Common myeloid progenitor, CD34-positive (primary cell): ENCODE measurements around the gene CDK16.

Source experiments
- CTCF ChIA-PET: fragments of 350-600 bp; sonication (Branson Sonifier 250); formaldehyde crosslinking; loops from one replicate; lab custom pipeline; 2021; ENCODE audit warnings: antibody characterized with exemption; lab: Charles Lee
- POLR2A ChIA-PET: fragments of 350-600 bp; sonication (Branson Sonifier 250); formaldehyde crosslinking; loops from one replicate; lab custom pipeline; 2021; ENCODE audit warnings: antibody characterized with exemption; lab: Charles Lee
- DNase-seq, 3 donors: peaks; one replicate each; pipeline versions ENCODE4 v3.0.0 to v3.0.0-alpha.2; 2013
- H3K27ac ChIP-seq, 2 experiments: 1 replicate in 1 of 2; 2 replicates in 1 of 2; pipeline ENCODE4 v1.7.0; 2013; ENCODE audit warnings: inconsistent platforms in 2 of 2, low read length in 2 of 2, mild to moderate bottlenecking in 2 of 2, low read depth in 1 of 2, moderate library complexity in 1 of 2; ENCODE audit not compliant: severe bottlenecking in 2 of 2, insufficient read depth in 1 of 2, poor library complexity in 1 of 2
- H3K27me3 ChIP-seq, 5 experiments: replicated peaks in 2 of 5; 1 replicate in 3 of 5; 2 replicates in 2 of 5; pipeline versions ENCODE4 v1.6.1 to v1.7.0; 2013; ENCODE audit warnings: low read length in 4 of 5, mild to moderate bottlenecking in 2 of 5, moderate library complexity in 2 of 5, inconsistent platforms in 1 of 5; ENCODE audit not compliant: insufficient read depth in 5 of 5, control insufficient read depth in 4 of 5
- H3K36me3 ChIP-seq, 4 experiments: 1 replicate in 2 of 4; 2 replicates in 2 of 4; pipeline versions ENCODE4 v1.6.1 to v1.7.0; 2013; ENCODE audit warnings: low read length in 3 of 4, control low read depth in 1 of 4, mild to moderate bottlenecking in 1 of 4; ENCODE audit not compliant: control insufficient read depth in 4 of 4, insufficient read depth in 4 of 4
- H3K4me1 ChIP-seq, 4 experiments: 1 replicate in 3 of 4; 2 replicates in 1 of 4; pipeline versions ENCODE4 v1.6.1 to v1.7.1; 2013; ENCODE audit warnings: low read length in 3 of 4, mild to moderate bottlenecking in 3 of 4, control low read depth in 1 of 4, inconsistent platforms in 1 of 4, moderate library complexity in 1 of 4; ENCODE audit not compliant: control insufficient read depth in 4 of 4, insufficient read depth in 4 of 4; ENCODE audit errors: control extremely low read depth in 1 of 4
- H3K4me3 ChIP-seq, 7 experiments: 1 replicate in 4 of 7; 2 replicates in 3 of 7; pipeline versions ENCODE4 v1.5.1 to v1.7.0; 2013; ENCODE audit warnings: mild to moderate bottlenecking in 7 of 7, low read length in 6 of 7, moderate library complexity in 6 of 7, inconsistent platforms in 2 of 7, low read depth in 2 of 7, control low read depth in 1 of 7; ENCODE audit not compliant: insufficient read depth in 4 of 7, control insufficient read depth in 1 of 7; ENCODE audit errors: extremely low read depth in 1 of 7
- H3K9me3 ChIP-seq, 5 experiments: 1 replicate in 4 of 5; 2 replicates in 1 of 5; pipeline versions ENCODE4 v1.6.1 to v1.7.1; 2013; ENCODE audit warnings: low read length in 4 of 5, mild to moderate bottlenecking in 2 of 5, inconsistent platforms in 1 of 5, low read depth in 1 of 5, moderate library complexity in 1 of 5; ENCODE audit not compliant: control insufficient read depth in 4 of 5, insufficient read depth in 2 of 5; ENCODE audit errors: control extremely low read depth in 1 of 5
- WGBS: methylation state at CpG from one replicate; pipeline ENCODE4 v1.1.5; 2013; ENCODE audit not compliant: insufficient coverage; 5-methylcytosine and 5-hydroxymethylcytosine counted together

The CDK16 gene

DNA sequence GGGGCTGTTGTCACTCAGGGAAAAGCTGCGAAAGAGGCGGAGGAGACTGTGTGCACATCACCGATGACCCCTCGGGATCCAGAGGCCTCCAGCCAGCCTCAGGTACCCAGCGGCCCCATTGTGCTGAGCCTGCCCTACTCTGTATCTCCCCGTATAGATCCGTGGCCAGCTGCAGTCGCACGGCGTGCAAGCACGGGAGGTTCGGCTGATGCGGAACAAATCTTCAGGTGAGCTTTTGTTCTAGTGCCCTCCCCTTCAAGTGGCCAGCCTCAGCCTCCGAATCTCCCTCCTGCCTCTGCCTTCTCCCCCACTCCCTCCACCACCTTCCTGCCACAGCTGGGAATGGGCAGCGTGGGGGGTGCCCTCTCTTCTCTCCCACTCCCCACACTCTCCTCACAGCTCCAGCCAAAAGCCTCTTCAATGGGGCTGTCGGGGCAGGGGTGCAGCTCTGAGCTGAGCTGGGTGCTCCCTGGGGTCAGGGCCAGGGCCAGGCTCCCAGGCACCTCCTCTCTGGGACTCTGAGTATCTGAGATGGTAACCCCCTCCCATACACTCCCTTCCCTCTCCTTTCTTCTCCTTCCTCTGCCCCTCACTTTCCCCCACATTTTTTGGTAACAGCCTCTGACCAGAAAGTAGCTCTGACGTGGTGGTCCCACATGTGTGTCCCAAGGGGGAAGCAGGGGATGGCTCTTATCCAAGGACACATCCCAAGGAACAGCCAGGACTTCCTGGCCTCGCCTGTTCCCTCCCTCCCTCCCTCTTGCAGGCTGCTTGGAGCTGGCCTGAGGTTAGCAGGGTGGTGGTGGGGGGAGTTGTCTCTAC lies 45.3 kb upstream of the CDK16 start:
- no peaks in the 10 kb centered on the region for H3K4me1 ChIP-seq
- no peak for DNase-seq
- peaks cover 4 to 81% (median 49%) of the 10 kb centered on the region in 4 experiments for H3K36me3 ChIP-seq
- 86% methylated on average over 15 of the region's 18 CpGs for WGBS
- no peak overlapping the region for H3K4me3 ChIP-seq
- ChIA-PET CTCF (no interaction called here), POLR2A (no interaction called here)
- H3K27me3 ChIP-seq = peaks cover 0 to 83% (median 0%) of the 10 kb centered on the region in 5 experiments
- H3K9me3 ChIP-seq = no peaks in the 10 kb centered on the region
- H3K27ac ChIP-seq = no peak overlapping the region

- H3K9me3 ChIP-seq = no peaks in the 10 kb centered on the region
- H3K27me3 ChIP-seq = peaks cover 0 to 88% (median 0%) of the 10 kb centered on the region in 5 experiments
- no peak overlapping the region for H3K27ac ChIP-seq
- peaks cover 4 to 89% (median 52%) of the 10 kb centered on the region in 4 experiments for H3K36me3 ChIP-seq
- H3K4me1 ChIP-seq = no peaks in the 10 kb centered on the region
- DNase-seq = no peak
- H3K4me3 ChIP-seq = no peak overlapping the region
- POLR2A ChIA-PET = no interaction called here
- 91% methylated on average over 12 of the region's 12 CpGs for WGBS
- CTCF ChIA-PET = no interaction called here
Observed at GRCh38 chrX:47174376-47174775, 44.1 kb upstream of the CDK16 start.

- WGBS = 85% methylated on average over 19 of the region's 23 CpGs
- Histone ChIP-seq H3K4me3 (no peak overlapping the region), H3K36me3 (peaks cover 4 to 88% (median 51%) of the 10 kb centered on the region in 4 experiments)
Observed at GRCh38 chrX:47174846-47175587, 43.5 kb upstream of the CDK16 start.

DNA sequence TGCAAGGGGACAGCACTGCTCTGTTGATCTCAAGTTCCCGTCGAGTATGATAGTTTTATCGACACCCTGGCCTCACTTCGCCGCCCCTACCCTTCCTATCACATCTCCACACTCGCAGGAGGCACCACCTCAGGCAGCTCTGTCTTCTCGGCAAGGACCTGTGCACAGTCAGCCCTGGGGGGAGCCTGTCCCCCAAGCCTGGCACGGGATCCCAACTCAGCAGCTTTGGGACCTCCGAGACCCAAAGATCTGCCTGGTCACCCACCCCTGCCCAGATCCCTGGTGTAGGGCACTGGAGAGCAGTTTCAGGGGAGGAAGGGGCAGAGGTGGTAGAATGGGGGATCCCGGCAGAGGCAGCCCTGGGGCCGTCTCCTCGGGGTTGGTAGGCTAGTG lies 42.9 kb upstream of the CDK16 start:
- ChIA-PET POLR2A (interaction anchor here (0.6 kb wide), 1 partner anchor 181 kb away, joined by 4 read pairs; no protein-coding TSS in a partner anchor), CTCF (interaction anchor here (0.6 to 1.7 kb wide), 2 partner anchors 17 to 112 kb away, joined by 3 to 4 read pairs; no protein-coding TSS in a partner anchor)
- H3K4me3 ChIP-seq = no peak overlapping the region
- DNase-seq = no peak
- H3K27ac ChIP-seq = no peak overlapping the region
- H3K9me3 ChIP-seq = no peaks in the 10 kb centered on the region
- no peaks in the 10 kb centered on the region for H3K4me1 ChIP-seq
- WGBS = 91% methylated on average over 8 of the region's 12 CpGs
- peaks cover 4 to 88% (median 50%) of the 10 kb centered on the region in 4 experiments for H3K36me3 ChIP-seq
- peaks cover 0 to 92% (median 0%) of the 10 kb centered on the region in 5 experiments for H3K27me3 ChIP-seq

More at GRCh38 chrX:47174846-47175587, 43.5 kb upstream of the CDK16 start:
- Histone ChIP-seq H3K4me1 (no peaks in the 10 kb centered on the region), H3K9me3 (no peaks in the 10 kb centered on the region), H3K27ac (no peak overlapping the region), H3K27me3 (peaks cover 0 to 91% (median 0%) of the 10 kb centered on the region in 5 experiments)
- ChIA-PET POLR2A (interaction anchor here (0.6 kb wide), 1 partner anchor 182 kb away, joined by 4 read pairs; no protein-coding TSS in a partner anchor), CTCF (interaction anchor here (0.6 kb wide), 1 partner anchor 111 kb away, joined by 4 read pairs; no protein-coding TSS in a partner anchor)
- DNase-seq = no peak

DNA sequence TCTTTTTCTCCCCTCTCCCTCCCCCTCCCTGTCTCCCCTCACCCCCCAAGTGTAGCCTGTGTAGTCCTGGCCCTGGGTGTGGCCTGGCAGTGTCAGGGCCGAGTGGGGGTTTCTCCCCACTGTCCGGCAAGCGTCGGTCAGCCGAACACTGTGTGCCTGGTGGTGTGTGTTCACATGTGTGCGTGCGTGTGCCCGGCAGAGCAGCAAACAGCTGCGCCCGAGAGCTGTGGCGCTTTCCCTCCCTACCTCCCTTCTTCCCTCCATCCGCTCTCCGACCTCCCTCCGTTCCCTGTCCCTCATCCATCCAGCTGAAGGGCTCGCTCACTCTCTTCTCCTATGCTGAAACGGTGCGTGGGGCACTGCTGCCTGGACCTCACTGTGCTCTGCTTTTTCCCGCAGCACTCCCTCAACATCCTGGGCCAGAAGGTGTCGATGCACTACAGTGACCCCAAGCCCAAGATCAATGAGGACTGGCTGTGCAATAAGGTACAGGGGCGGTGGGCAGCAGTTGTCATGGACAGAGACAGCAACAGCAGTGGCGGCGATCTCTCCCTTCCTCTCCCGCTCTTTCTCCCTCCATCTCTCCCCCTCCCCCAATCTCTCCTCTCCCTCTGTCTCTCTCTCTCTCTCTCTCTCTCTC lies 42.3 kb upstream of the CDK16 start:
- Histone ChIP-seq H3K4me3 (no peak overlapping the region), H3K9me3 (no peaks in the 10 kb centered on the region), H3K27ac (no peak overlapping the region), H3K4me1 (no peaks in the 10 kb centered on the region), H3K36me3 (peaks cover 4 to 88% (median 51%) of the 10 kb centered on the region in 4 experiments), H3K27me3 (peaks cover 0 to 86% (median 0%) of the 10 kb centered on the region in 5 experiments)
- CTCF ChIA-PET = interaction anchor here (1.7 kb wide), 1 partner anchor 18 kb away, joined by 3 read pairs; no protein-coding TSS in a partner anchor
- 82% methylated on average over 20 of the region's 23 CpGs for WGBS
- POLR2A ChIA-PET = no interaction called here
- DNase-seq = no peak

- ChIA-PET CTCF (interaction anchor here (1.7 kb wide), 1 partner anchor 19 kb away, joined by 3 read pairs; no protein-coding TSS in a partner anchor), POLR2A (no interaction called here)
- H3K4me3 ChIP-seq = no peak overlapping the region
- peaks cover 4 to 89% (median 52%) of the 10 kb centered on the region in 4 experiments for H3K36me3 ChIP-seq
- no peaks in the 10 kb centered on the region for H3K4me1 ChIP-seq
- no peak overlapping the region for H3K27ac ChIP-seq
- H3K9me3 ChIP-seq = no peaks in the 10 kb centered on the region
- H3K27me3 ChIP-seq = peaks cover 0 to 86% (median 0%) of the 10 kb centered on the region in 5 experiments
- DNase-seq = no peak
- 70% methylated on average over 2 of the region's 2 CpGs for WGBS
Observed at GRCh38 chrX:47177079-47177478, 41.4 kb upstream of the CDK16 start.
